Measurements from ENCODE around the gene FOXN3.
"Not testable (repeated sequence)": the region's sequence is repeated elsewhere in the genome, so short reads cannot be mapped to it uniquely, and the experiment has no call there.

The FOXN3 gene

DNA sequence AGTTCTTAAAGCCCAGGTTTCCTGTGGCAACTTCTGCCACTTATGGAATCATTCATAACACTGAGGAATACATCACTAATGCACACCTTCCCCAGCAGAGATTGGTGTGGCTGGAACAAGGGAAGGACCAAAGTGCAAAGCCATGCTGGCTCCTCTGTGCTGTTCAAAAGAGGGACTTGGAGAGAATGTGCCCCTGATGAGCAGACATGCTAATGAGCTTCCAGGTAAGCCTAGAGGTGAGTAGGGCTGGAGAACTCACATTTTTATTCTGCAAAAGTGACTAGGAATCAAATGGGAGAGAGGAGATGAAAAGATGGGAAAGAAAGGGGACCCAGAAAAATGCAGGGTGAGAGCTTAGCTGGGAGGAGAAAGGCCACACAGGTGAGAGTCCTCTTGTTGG is 302.9 kb downstream of the FOXN3 start:
- DNase-seq: no peak

DNA sequence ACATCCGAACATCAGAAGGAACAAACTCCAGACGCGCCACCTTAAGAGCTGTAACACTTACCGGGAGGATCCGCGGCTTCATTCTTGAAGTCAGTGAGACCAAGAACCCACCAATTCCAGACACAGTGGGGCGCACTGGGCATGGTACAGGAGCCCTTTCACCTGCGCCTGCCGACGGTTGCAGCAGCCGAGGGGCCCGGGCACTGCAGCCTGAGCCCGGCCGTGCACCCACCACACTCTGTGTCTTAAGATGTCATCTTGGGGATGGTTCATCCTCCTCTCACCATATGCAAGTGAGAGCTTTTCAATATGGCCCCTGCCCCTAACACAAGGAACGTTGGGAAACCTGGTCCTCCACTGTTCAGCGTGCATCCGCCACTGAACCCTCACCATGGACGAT is 304.3 kb downstream of the FOXN3 start:
- no peak for DNase-seq

GRCh38 chr14:89111766-89112543 is 305.1 kb downstream of the FOXN3 start:
- DNase-seq: not testable (repeated sequence)

GRCh38 chr14:89111232-89111631 is 305.8 kb downstream of the FOXN3 start:
- not testable (repeated sequence) for DNase-seq

DNA sequence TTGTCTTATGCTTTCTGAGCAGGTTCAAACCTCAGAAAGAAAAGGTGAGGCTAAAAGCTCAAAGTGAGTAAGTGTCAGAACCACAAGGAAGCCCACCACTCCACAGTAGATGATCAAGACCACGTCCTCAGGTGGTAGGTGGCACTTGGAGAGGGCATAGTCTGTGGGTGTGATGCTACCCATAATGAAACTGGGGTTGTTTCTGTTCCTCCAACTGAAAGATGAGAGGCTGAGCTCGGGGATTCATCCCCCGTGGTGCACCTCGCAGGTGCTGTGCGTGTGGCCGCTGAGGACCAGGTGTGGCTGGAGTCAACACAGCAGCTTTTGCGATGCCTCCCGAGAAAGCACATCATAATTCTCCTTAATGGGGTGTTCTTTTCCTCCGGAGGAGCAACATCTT is 306.9 kb downstream of the FOXN3 start:
- DNase-seq: no peak

DNA sequence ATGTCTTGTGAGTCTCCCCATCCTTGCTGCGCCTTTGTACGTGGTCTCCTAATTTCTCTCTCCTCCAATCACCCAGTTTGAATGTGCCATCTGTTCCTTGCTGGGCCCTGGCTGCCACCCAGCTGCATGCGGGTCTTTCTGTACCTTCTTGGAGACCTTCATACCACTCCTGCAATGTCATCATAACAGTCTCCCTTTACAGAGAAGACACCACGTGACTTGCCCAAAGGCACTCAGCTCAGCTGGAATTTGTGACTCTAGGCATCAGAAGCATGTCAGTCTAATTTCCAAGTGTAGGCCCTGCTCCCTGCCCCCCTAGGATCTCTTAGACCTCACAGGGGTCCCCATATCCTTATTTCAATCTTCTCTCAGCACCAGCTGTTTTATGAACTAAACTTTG is 308.4 kb downstream of the FOXN3 start:
- peak; percentile 3 to 39 for DNase-seq

DNA sequence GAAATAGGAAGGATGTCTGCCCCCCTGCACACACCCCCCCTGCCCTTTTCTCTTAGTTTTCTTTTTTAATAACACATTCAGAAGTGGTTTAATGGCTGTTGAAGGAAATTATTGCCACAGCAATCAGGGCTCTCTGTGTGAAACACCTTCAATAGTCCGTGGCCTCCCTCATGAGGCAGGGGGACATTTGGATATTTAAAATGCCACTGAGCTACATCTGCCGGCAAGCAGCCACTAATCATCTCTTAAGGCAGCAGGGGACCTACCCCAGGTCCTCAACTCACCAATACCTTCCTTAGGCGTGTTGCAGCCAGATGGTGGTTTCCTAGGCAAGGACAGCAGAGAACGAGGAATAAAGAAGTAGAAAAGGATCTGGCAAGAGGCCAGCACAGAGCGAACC is 309.4 kb downstream of the FOXN3 start:
- DNase-seq: no peak

Data from NCI-H446 (cell line).